ENCODE measurements around the gene GPBP1L1.
"Not testable (repeated sequence)": the region's sequence is repeated elsewhere in the genome, so short reads cannot be mapped to it uniquely, and the experiment has no call there.

GRCh38 chr1:45676553-45676952, 9.8 kb downstream of the GPBP1L1 start:
- TF ChIP-seq EZH2phosphoT487, CTCF, EZH2 (IDR thresholded peaks at IDR 0.05): not testable (repeated sequence)

All from neural progenitor cell (in vitro differentiated cells).